OCI-LY7 (cell line): Measurements from ENCODE around the gene AKT3. TPM values are rescaled to one million over a fixed set of nuclear protein-coding genes. Genes with fewer than 3 reads are reported as not detected.

Experiments
- BruUV-seq: library from RNA; stranded (reverse); fragments of 400-500 nt; replicated peaks from 2 replicates; lab custom pipeline; 2021; lab: Mats Ljungman, UMichigan
- CTCF ChIA-PET: fragments of 300-600 bp; sonication (Branson Sonifier 250); formaldehyde crosslinking; loops from one replicate; lab custom pipeline; 2022; ENCODE audit warnings: antibody characterized with exemption; ENCODE audit not compliant: unreplicated experiment; lab: Charles Lee
- POLR2A ChIA-PET: fragments of 300-600 bp; sonication (Branson Sonifier 250); formaldehyde crosslinking; loops from one replicate; lab custom pipeline; 2022; ENCODE audit warnings: antibody characterized with exemption; lab: Charles Lee
- DNase-seq: peaks from one replicate; pipeline ENCODE4 v3.0.0-alpha.2; 2015; ENCODE audit warnings: low spot score
- H2AFZ ChIP-seq: fragments of 200-600 bp; sonication (generic), shearing (Covaris generic); 2 replicates; pipeline ENCODE4 v1.6.1; 2014; ENCODE audit warnings: mild to moderate bottlenecking, antibody characterized with exemption, low read length, moderate library complexity
- H3K27ac ChIP-seq: fragments of 200-600 bp; sonication (generic); 2 replicates; pipeline ENCODE4 v1.5.1; 2014; ENCODE audit warnings: mixed run types, low read depth, mild to moderate bottlenecking, moderate library complexity, low read length, inconsistent platforms; ENCODE audit not compliant: poor library complexity, severe bottlenecking
- H3K36me3 ChIP-seq: fragments of 200-600 bp; sonication (generic); 2 replicates; pipeline ENCODE4 v1.6.1; 2014; ENCODE audit warnings: mild to moderate bottlenecking, antibody characterized with exemption, low read length, moderate library complexity, mixed read lengths; ENCODE audit not compliant: insufficient read depth
- H3K4me1 ChIP-seq: fragments of 200-600 bp; sonication (generic); 2 replicates; pipeline ENCODE4 v1.5.1; 2014; ENCODE audit warnings: mild to moderate bottlenecking, low read length; ENCODE audit not compliant: insufficient read depth, poor library complexity, severe bottlenecking
- H3K4me2 ChIP-seq: fragments of 200-600 bp; sonication (generic); 2 replicates; pipeline ENCODE4 v1.6.1; 2014; ENCODE audit warnings: mild to moderate bottlenecking, low read length
- H3K4me3 ChIP-seq: fragments of 200-600 bp; sonication (generic); 2 replicates; pipeline ENCODE4 v1.5.1; 2014; ENCODE audit warnings: mild to moderate bottlenecking, low read depth, low read length; ENCODE audit not compliant: poor library complexity, severe bottlenecking
- H3K79me2 ChIP-seq: fragments of 200-600 bp; sonication (generic); 2 replicates; pipeline ENCODE4 v1.6.1; 2016; ENCODE audit warnings: low read depth, mild to moderate bottlenecking, low read length, moderate library complexity, mixed read lengths; ENCODE audit not compliant: insufficient read depth
- H3K9me2 ChIP-seq: fragments of 200-600 bp; sonication (generic); 2 replicates; pipeline ENCODE4 v1.6.1; 2016; ENCODE audit warnings: mild to moderate bottlenecking, low read length, mixed read lengths; ENCODE audit not compliant: insufficient read depth
- H3K9me3 ChIP-seq: fragments of 200-600 bp; sonication (generic); 2 replicates; pipeline ENCODE4 v1.6.1; 2014; ENCODE audit warnings: mild to moderate bottlenecking, mixed run types, low read length, mixed read lengths
- H4K20me1 ChIP-seq: fragments of 200-600 bp; sonication (generic); 2 replicates; pipeline ENCODE4 v1.6.1; 2014; ENCODE audit warnings: mild to moderate bottlenecking, antibody characterized with exemption, low read length, moderate library complexity, mixed read lengths; ENCODE audit not compliant: insufficient read depth
- CTCF ChIP-seq: fragments of 200-600 bp; sonication (generic); conservative IDR thresholded peaks from 2 replicates; pipeline ENCODE4 v1.5.1; 2014; ENCODE audit warnings: mild to moderate bottlenecking, antibody characterized with exemption, low read length, moderate library complexity, mixed read lengths
- EZH2phosphoT487 ChIP-seq: fragments of 200-600 bp; sonication (generic); IDR thresholded peaks from 2 replicates; pipeline ENCODE4 v1.6.1; 2018; ENCODE audit warnings: low read depth, borderline replicate concordance, mild to moderate bottlenecking, mixed run types, antibody characterized with exemption, low read length, moderate library complexity, mixed read lengths
- intact Hi-C: fragments of 100-400 bp; cut with micrococcal nuclease; formaldehyde crosslinking; loops from one replicate; pipeline ENCODE4 v1.10.0; 2022; ENCODE audit not compliant: unreplicated experiment
- total RNA-seq, 2 experiments: library from RNA; depleted of rRNA in 1 of 2; stranded (reverse); fragments of >200 nt in 1 of 2; shearing (Covaris generic) in 1 of 2; gene quantifications; 2 replicates each; pipeline ENCODE4 v1.2.3, GENCODE V29; 2014 to 2022

Gene AKT3
- total RNA-seq, 2 experiments from 2014 or later: 0.29 TPM; not detected in 1

GRCh38 chr1:243765676-243766075 is 84.4 kb downstream of the AKT3 start:
- CTCF ChIA-PET: no interaction called here
- Histone ChIP-seq H3K36me3 (no peaks in the 10 kb centered on the region), H3K4me3 (no peak overlapping the region), H3K27ac (no peak overlapping the region), H3K9me2 (no peaks in the 10 kb centered on the region), H4K20me1 (no peaks in the 10 kb centered on the region), H3K9me3 (no peaks in the 10 kb centered on the region), H3K4me2 (no peak overlapping the region), H3K4me1 (no peaks in the 10 kb centered on the region), H2AFZ (no peak overlapping the region), H3K79me2 (no peaks in the 10 kb centered on the region)
- BruUV-seq: no TSS peak
- no peak for TF ChIP-seq CTCF
- TF ChIP-seq EZH2phosphoT487: no peak
- DNase-seq: no peak
- POLR2A ChIA-PET: no interaction called here
- intact Hi-C loops: no loop called here

DNA sequence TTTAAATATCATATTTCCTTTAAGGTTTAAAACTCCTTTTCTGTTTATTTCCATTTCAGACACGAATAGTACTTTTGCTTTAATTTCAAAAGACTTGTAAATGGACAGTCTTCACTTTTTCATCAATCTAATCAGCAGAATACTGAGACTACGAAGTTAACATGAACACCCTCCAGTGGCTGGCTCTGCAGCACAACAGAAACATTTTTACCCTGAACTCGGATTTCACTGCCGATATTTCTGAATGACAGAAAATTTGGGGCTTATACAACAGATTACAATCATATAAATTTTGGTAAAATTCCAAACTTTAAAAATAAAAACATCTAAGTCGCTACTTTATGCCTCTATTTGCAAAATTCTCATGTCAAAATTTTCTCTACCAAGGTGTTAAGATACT is 86.2 kb downstream of the AKT3 start:
- Histone ChIP-seq H3K9me2 (no peaks in the 10 kb centered on the region), H3K9me3 (no peaks in the 10 kb centered on the region), H3K4me3 (no peak overlapping the region), H3K4me1 (no peaks in the 10 kb centered on the region), H3K36me3 (no peaks in the 10 kb centered on the region), H2AFZ (no peak overlapping the region), H3K27ac (no peak overlapping the region), H3K4me2 (no peak overlapping the region), H3K79me2 (no peaks in the 10 kb centered on the region), H4K20me1 (no peaks in the 10 kb centered on the region)
- intact Hi-C loops: no loop called here
- CTCF ChIA-PET: no interaction called here
- TF ChIP-seq CTCF: no peak
- TF ChIP-seq EZH2phosphoT487: no peak
- POLR2A ChIA-PET: no interaction called here
- no TSS peak for BruUV-seq
- no peak for DNase-seq

DNA sequence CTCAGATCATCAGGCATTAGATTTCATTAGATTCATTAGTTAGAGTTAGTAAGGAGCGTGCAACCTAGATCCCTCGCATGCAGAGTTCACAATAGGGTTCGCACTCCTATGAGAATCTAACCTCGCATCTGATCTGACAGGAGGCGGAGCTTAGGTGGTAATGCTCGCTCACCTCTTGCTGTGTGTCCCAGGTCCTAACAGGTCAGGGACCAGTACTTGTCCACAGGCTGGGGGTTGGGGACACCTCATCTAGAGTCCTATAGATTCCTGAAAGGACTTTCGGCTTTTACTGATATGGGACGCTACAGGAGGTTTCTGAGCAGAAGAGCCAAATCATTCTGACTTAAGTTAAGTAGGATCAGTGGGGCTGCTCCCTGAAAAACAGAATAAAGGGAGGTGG is 91.4 kb downstream of the AKT3 start:
- Histone ChIP-seq H3K79me2 (no peaks in the 10 kb centered on the region), H4K20me1 (no peaks in the 10 kb centered on the region), H3K27ac (no peak overlapping the region), H3K36me3 (no peaks in the 10 kb centered on the region), H3K4me3 (no peak overlapping the region), H3K4me1 (no peaks in the 10 kb centered on the region), H3K9me2 (no peaks in the 10 kb centered on the region), H3K4me2 (no peak overlapping the region), H3K9me3 (no peaks in the 10 kb centered on the region), H2AFZ (no peak overlapping the region)
- TF ChIP-seq EZH2phosphoT487 (no peak), CTCF (no peak)
- no TSS peak for BruUV-seq
- no peak for DNase-seq
- intact Hi-C loops: no loop called here
- POLR2A ChIA-PET: interaction anchor here (0.5 kb wide), 1 partner anchor 166 kb away, joined by 5 read pairs; no protein-coding TSS in a partner anchor
- CTCF ChIA-PET: no interaction called here
